Prostate gland (tissue), 2 donors: Measurements from ENCODE around the gene GNGT2. TPM values are rescaled to one million over a fixed set of nuclear protein-coding genes. Genes with fewer than 3 reads are reported as not detected.

ENCODE experiments used
- DNase-seq: peaks from one replicate; pipeline ENCODE4 v3.0.0-alpha.2; 2019; ENCODE audit warnings: low spot score
- H3K27ac ChIP-seq, 2 donors: fragments of 200-600 bp; sonication (generic); 2 replicates each; pipeline ENCODE4 v1.5.1; 2017 to 2019
- H3K27me3 ChIP-seq: fragments of 200-600 bp; sonication (generic); replicated peaks from 2 replicates; pipeline ENCODE4 v1.5.1; 2019; ENCODE audit not compliant: insufficient read depth
- H3K36me3 ChIP-seq, 2 donors: fragments of 200-600 bp; sonication (generic); 1 replicate in 1 of 2; 2 replicates in 1 of 2; pipeline versions ENCODE4 v1.5.1 to v1.8.1; 2017 to 2019
- H3K4me1 ChIP-seq: fragments of 200-600 bp; sonication (generic); replicated peaks from 2 replicates; pipeline ENCODE4 v1.5.1; 2019
- H3K4me3 ChIP-seq, 2 donors: fragments of 200-600 bp; sonication (generic); 2 replicates each; pipeline ENCODE4 v1.5.1; 2017 to 2019
- H3K9me3 ChIP-seq: fragments of 200-600 bp; sonication (generic); 2 replicates; pipeline ENCODE4 v1.5.1; 2017
- POLR2A ChIP-seq: fragments of 450-650 bp; IDR thresholded peaks from one replicate; pipeline ENCODE4 v1.6.1; 2016; ENCODE audit warnings: antibody characterized with exemption, mild to moderate bottlenecking
- POLR2AphosphoS5 ChIP-seq: sonication (generic); formaldehyde crosslinking; IDR thresholded peaks from one replicate; pipeline ENCODE4 v1.6.1; 2017; ENCODE audit warnings: antibody characterized with exemption
- WGBS: methylation state at CpG from one replicate; pipeline ENCODE4 v1.1.5; 2018; 5-methylcytosine and 5-hydroxymethylcytosine counted together
- intact Hi-C: fragments of 100-400 bp; cut with DNase I; formaldehyde crosslinking; loops from one replicate; pipeline ENCODE4 v1.14.2; 2022
- total RNA-seq, 2 donors: library from RNA; depleted of rRNA; stranded (reverse); fragments of >200 nt; gene quantifications; one replicate each; pipeline ENCODE4 v1.1.0, GENCODE V29; 2016
- TF ChIP-seq, protein P1 (sequence below), 4 experiments: fragments of 200-600 bp in 2 of 4; fragments of 450-650 bp in 2 of 4; sonication (generic) in 2 of 4; IDR thresholded peaks; 1 replicate in 3 of 4; 2 replicates in 1 of 4; pipeline ENCODE4 v1.5.1; 2016 to 2019; ENCODE audit warnings: antibody characterized with exemption in 4 of 4, mild to moderate bottlenecking in 2 of 4, moderate library complexity in 2 of 4

GNGT2 gene
- total RNA-seq, 2 donors from 2014 or later, result 3.1 TPM; not detected in 1

DNA sequence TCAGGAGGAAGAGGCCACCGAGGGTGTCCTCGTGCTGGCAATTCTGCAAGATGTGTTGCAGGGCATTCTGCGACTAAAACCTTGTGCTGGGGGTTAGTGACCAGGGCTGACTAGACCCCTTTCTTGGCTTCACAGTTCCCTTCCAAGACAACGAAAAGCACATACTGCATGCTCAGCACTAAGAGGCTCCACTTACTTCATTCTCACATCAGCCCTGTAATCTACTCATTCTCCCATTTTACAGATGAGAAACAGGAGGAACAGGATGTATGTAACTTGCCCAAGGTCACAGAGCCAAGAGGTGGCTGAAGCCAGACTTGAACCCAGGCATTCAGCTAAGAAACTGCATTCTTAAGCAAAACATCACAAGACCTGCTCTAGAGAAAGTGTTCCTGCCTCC is 25.5 kb upstream of the GNGT2 start:
- 84% methylated on average over 4 of the region's 4 CpGs for WGBS

DNA sequence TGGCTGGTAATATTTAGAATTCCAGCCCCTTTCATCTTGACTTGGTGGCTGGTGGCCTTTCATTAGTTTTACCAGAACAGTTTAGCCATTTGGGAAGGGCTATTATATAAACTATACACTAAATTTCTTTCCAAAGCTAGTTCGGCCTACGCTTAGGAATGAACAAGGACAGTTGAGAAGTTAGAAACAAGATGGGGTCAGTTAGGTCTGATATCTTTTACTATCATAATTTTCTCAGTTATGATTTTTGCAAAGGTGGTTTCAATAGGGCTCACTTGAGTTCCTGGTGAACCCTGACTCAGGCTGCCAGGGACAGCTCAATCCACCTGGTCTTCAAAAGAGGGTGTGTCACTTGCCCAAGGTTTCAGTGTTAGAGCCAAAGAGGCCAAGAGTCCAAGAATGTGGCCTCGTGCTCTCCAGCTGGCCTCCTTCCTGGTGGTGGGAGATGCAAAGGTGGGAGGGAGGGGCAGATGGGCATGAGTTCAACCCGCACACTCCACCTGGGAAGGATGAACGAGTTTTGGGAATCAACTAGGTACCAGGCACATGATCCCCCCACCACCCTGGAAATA is 24.2 kb upstream of the GNGT2 start:
- 85% methylated on average over 5 of the region's 5 CpGs for WGBS
- no peak for TF ChIP-seq POLR2AphosphoS5
- TF ChIP-seq, protein P1, sequence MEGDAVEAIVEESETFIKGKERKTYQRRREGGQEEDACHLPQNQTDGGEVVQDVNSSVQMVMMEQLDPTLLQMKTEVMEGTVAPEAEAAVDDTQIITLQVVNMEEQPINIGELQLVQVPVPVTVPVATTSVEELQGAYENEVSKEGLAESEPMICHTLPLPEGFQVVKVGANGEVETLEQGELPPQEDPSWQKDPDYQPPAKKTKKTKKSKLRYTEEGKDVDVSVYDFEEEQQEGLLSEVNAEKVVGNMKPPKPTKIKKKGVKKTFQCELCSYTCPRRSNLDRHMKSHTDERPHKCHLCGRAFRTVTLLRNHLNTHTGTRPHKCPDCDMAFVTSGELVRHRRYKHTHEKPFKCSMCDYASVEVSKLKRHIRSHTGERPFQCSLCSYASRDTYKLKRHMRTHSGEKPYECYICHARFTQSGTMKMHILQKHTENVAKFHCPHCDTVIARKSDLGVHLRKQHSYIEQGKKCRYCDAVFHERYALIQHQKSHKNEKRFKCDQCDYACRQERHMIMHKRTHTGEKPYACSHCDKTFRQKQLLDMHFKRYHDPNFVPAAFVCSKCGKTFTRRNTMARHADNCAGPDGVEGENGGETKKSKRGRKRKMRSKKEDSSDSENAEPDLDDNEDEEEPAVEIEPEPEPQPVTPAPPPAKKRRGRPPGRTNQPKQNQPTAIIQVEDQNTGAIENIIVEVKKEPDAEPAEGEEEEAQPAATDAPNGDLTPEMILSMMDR (IDR thresholded peaks at IDR 0.05), result no peak
- H3K4me3 ChIP-seq, result no peak overlapping the region
- no peaks in the 10 kb centered on the region for H3K9me3 ChIP-seq
- DNase-seq, result no peak
- H3K4me1 ChIP-seq, result peaks cover 5% of the 10 kb centered on the region
- no peaks in the 10 kb centered on the region for H3K27me3 ChIP-seq
- H3K27ac ChIP-seq, result no peak overlapping the region
- H3K36me3 ChIP-seq, result no peaks in the 10 kb centered on the region
- intact Hi-C loops, result no loop called here

More for the DNA sequence above, 25.5 kb upstream of the GNGT2 start:
- Histone ChIP-seq H3K36me3 (no peaks in the 10 kb centered on the region), H3K4me1 (no peaks in the 10 kb centered on the region), H3K4me3 (no peak overlapping the region), H3K9me3 (no peaks in the 10 kb centered on the region), H3K27me3 (no peaks in the 10 kb centered on the region), H3K27ac (no peak overlapping the region)
- intact Hi-C loops, result no loop called here
- TF ChIP-seq, protein P1 (IDR thresholded peaks at IDR 0.05), result no peak
- TF ChIP-seq POLR2AphosphoS5, result no peak
- no peak for TF ChIP-seq POLR2A
- no peak for DNase-seq

DNA sequence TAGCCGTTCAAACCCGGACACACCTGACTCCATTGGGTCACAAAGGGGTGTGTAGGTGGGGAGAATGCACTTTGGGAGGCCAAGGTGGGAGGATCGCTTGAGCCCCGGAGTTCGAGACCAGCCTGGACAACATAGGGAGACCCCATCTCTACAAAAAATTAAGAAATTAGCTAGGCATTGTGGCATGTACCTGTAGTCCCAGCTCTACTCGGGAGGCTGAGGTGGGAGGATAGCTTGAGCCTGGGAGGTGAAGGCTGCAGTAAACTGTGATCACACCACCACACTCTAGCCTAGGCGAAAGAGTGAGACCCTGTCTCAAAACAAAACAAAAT is 21.2 kb upstream of the GNGT2 start:
- no peak overlapping the region for H3K4me3 ChIP-seq
- 72% methylated on average over 7 of the region's 7 CpGs for WGBS

DNA sequence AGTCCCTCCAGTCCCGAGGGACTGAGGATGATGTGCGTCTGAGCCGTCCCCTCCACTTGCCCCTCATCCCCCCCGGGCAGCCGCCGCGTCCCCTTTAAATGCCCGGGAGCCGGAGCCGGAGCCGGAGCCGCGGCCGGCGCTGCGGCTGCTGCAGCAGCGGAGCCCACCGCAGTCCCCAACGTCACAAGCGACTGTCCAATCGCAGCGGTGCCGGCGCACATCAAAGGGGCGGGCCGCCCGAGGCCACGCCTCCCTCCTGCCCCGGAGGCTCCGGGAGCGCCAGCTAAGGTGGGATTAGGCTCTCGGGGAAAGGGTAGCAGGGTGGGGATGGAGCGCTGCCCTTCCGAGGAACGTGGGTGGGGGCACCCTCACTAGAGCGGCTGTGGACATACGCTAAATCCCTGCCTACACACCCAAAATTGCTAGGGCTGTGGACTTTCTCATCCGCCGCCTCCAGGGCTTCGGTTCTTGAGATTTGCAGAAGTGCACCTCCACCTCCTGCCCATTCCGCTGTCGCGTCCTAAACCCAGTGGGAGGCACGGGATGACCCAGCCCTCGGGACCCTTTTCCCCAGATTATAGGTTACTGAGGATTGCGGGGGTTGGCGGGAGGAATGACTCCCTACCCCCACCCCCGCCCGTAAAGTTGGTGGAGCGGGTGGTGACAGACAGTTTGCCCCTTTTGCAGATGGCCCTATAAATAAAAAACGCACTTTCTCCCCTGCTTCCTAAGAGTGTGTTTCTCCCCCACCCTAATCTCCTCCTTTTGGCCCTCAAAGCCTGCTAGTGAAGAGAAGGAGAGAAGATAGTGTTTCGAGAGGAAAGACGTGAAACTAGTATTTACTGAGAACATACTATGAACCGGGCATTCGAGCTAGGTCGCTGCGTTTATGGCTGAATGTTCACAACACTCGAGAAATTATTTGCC is 20.5 kb upstream of the GNGT2 start, which contains the start of gene PHOSPHO1:
PHOSPHO1 (minus strand) TSS at position 152 of the 927 bp plus-strand sequence. CDS start 4,096 bp downstream, outside the sequence.
- 2% methylated on average over 58 of the region's 58 CpGs for WGBS
- no peaks in the 10 kb centered on the region for H3K9me3 ChIP-seq
- H3K36me3 ChIP-seq, result no peaks in the 10 kb centered on the region
- intact Hi-C loops, result no loop called here
- peaks cover 5% of the 10 kb centered on the region for H3K4me1 ChIP-seq
- no peaks in the 10 kb centered on the region for H3K27me3 ChIP-seq
- peak within 1 kb of the TSS; percentile 44 to 53 for H3K4me3 ChIP-seq
- TF ChIP-seq POLR2A (peak; percentile 22), POLR2AphosphoS5 (peak; percentile 67)
- TF ChIP-seq, protein P1 (IDR thresholded peaks at IDR 0.05), result no peak
- peak within 1 kb of the TSS in 1 of 2 donors; percentile 34 for H3K27ac ChIP-seq
- DNase-seq, result peak; percentile 84

More for the DNA sequence above, 21.2 kb upstream of the GNGT2 start:
- peaks cover 5% of the 10 kb centered on the region for H3K4me1 ChIP-seq
- H3K36me3 ChIP-seq, result no peaks in the 10 kb centered on the region
- no peaks in the 10 kb centered on the region for H3K9me3 ChIP-seq
- H3K27me3 ChIP-seq, result no peaks in the 10 kb centered on the region
- H3K27ac ChIP-seq, result no peak overlapping the region
- DNase-seq, result no peak
- intact Hi-C loops, result no loop called here
- TF ChIP-seq, protein P1 (IDR thresholded peaks at IDR 0.05), result no peak
